Vagina (tissue), 2 donors: ENCODE measurements around the gene GORAB.

Experiments
- CTCF ChIP-seq, 3 experiments: fragments of 450-650 bp in 2 of 3; fragments of 200-600 bp in 1 of 3; sonication (generic) in 1 of 3; IDR thresholded peaks; one replicate each; pipeline ENCODE4 v1.5.1; 2017 to 2019; ENCODE audit warnings: antibody characterized with exemption in 3 of 3, mild to moderate bottlenecking in 2 of 3, moderate library complexity in 2 of 3
- POLR2A ChIP-seq, 2 donors: fragments of 450-650 bp; IDR thresholded peaks; one replicate each; pipeline ENCODE4 v1.6.1; 2017; ENCODE audit warnings: antibody characterized with exemption in 2 of 2, mild to moderate bottlenecking in 2 of 2, moderate library complexity in 2 of 2

GRCh38 chr1:170560681-170561285, 28.8 kb downstream of the GORAB start:
- TF ChIP-seq CTCF (IDR thresholded peaks at IDR 0.05) = no peak
- TF ChIP-seq POLR2A (IDR thresholded peaks at IDR 0.05) = no peak
